ENCODE data around the gene POLR2E. TPM values are rescaled to one million over a fixed set of nuclear protein-coding genes. Genes with fewer than 3 reads are reported as not detected.

The POLR2E gene
- total RNA-seq, 1 experiment from 2014 or later, result 281 TPM

DNA sequence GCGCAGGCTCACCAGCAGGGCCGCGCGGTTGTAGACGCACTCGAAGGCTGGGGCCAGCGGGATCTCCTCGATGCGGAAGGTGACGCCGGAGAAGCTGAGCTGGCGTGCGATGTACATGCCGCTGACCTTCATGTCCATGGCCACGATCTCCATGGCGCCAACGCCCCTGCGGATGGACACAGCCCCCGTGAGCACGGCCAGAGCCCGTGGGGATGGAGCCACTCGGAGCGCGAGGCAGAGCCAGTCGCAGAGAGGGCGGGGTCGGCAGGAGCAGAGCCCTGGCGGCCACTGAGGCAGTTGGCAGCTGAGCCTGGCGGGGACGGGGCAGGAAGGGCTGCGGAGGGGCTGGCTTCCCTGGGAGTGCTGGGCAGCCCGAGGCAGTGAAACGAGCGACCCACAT is 23.8 kb upstream of the POLR2E start:
- Histone ChIP-seq H3K79me2 (ENCODE audit: insufficient read depth, low read length) (no peaks in the 10 kb centered on the region), H4K20me1 (ENCODE audit: insufficient read depth) (no peaks in the 10 kb centered on the region), H3K4me1 (ENCODE audit: control insufficient read depth in 1 of 2, insufficient read depth in 2 of 2, low read length in 2 of 2) (peaks cover under 1 to 11% of the 10 kb centered on the region in 2 experiments; a peak in 3 of 4 replicates), H3K27me3 (ENCODE audit: insufficient read depth, low read length) (no peaks in the 10 kb centered on the region), H2AFZ (ENCODE audit: low read depth, low read length, poor library complexity, severe bottlenecking) (no peak overlapping the region), H3K4me3 (replicated peaks in 1 of 2; ENCODE audit: low read depth in 1 of 2, low read length in 2 of 2) (no peak overlapping the region), H3K4me2 (ENCODE audit: low read length) (no peak overlapping the region), H3K9ac (ENCODE audit: low read length) (no peak overlapping the region), H3K9me3 (ENCODE audit: control insufficient read depth in 1 of 2, insufficient read depth in 1 of 2, low read depth in 1 of 2, low read length in 2 of 2) (no peaks in the 10 kb centered on the region), H3K27ac (ENCODE audit: low read depth, low read length) (no peak overlapping the region), H3K36me3 (ENCODE audit: control insufficient read depth in 1 of 2, insufficient read depth in 2 of 2, low read length in 2 of 2) (peaks cover 15 to 44% of the 10 kb centered on the region in 2 experiments; a peak in 3 of 4 replicates), H3K9me2 (ENCODE audit: insufficient read depth) (no peaks in the 10 kb centered on the region)
- no TSS peak for BruUV-seq (replicated peaks)
- no peak for ATAC-seq
- ChIA-PET RAD21 (ENCODE audit: low non-redundant PET in 1 of 2, low total read pairs in 2 of 2, uncharacterized antibody in 2 of 2, unreplicated experiment in 2 of 2) (no interaction called here), POLR2A (no interaction called here), CTCF (no interaction called here)
- TF ChIP-seq EZH2phosphoT487 (IDR thresholded peaks at IDR 0.05; ENCODE audit: borderline replicate concordance) (no peak), ZFX (IDR thresholded peaks at IDR 0.05) (no peak), ZNF274 (IDR thresholded peaks at IDR 0.05; ENCODE audit: low read depth, low read length) (no peak), TCF7L2 (IDR thresholded peaks at IDR 0.05; ENCODE audit: borderline replicate concordance, extremely low read depth, insufficient read depth, insufficient read length) (no peak), POLR2AphosphoS5 (IDR thresholded peaks at IDR 0.05; ENCODE audit: low read depth, low read length) (no peak)
- intact Hi-C loops (cut with micrococcal nuclease), result no loop called here
- DNase-seq (ENCODE audit: low read depth, low spot score), result no peak

DNA sequence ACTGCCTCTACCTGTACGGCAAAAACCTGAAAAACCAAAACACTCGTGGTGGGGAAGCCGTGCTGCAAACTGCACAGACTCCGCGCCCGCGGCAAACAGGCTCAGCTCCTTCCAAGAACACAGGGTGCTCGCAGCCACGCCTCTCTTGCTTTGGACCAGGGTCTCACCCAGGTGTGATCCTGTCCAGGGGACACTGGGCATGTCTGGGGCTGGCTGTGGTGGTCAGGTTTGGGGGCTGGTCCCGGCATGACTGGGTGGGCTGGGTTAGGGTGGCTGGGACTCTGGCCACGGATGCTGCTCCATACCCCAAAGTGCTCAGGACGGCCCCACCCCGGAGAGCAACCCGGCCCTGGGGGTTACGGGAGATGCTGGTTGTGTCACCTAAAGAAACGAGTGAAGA is 22.5 kb upstream of the POLR2E start:
- ATAC-seq, result no peak
- Histone ChIP-seq H3K4me1 (ENCODE audit: control insufficient read depth in 1 of 2, insufficient read depth in 2 of 2, low read length in 2 of 2) (peaks cover 13 to 17% of the 10 kb centered on the region in 2 experiments), H3K9me2 (ENCODE audit: insufficient read depth) (no peaks in the 10 kb centered on the region), H3K4me2 (ENCODE audit: low read length) (no peak overlapping the region), H2AFZ (ENCODE audit: low read depth, low read length, poor library complexity, severe bottlenecking) (no peak overlapping the region), H3K27ac (ENCODE audit: low read depth, low read length) (no peak overlapping the region), H4K20me1 (ENCODE audit: insufficient read depth) (no peaks in the 10 kb centered on the region), H3K27me3 (ENCODE audit: insufficient read depth, low read length) (no peaks in the 10 kb centered on the region), H3K79me2 (ENCODE audit: insufficient read depth, low read length) (no peaks in the 10 kb centered on the region), H3K9me3 (ENCODE audit: control insufficient read depth in 1 of 2, insufficient read depth in 1 of 2, low read depth in 1 of 2, low read length in 2 of 2) (no peaks in the 10 kb centered on the region), H3K4me3 (replicated peaks in 1 of 2; ENCODE audit: low read depth in 1 of 2, low read length in 2 of 2) (no peak overlapping the region), H3K9ac (ENCODE audit: low read length) (no peak overlapping the region), H3K36me3 (ENCODE audit: control insufficient read depth in 1 of 2, insufficient read depth in 2 of 2, low read length in 2 of 2) (peaks cover 13 to 33% of the 10 kb centered on the region in 2 experiments; a peak in 3 of 4 replicates)
- ChIA-PET CTCF (no interaction called here), POLR2A (no interaction called here), RAD21 (ENCODE audit: low non-redundant PET in 1 of 2, low total read pairs in 2 of 2, uncharacterized antibody in 2 of 2, unreplicated experiment in 2 of 2) (no interaction called here)
- DNase-seq (ENCODE audit: low read depth, low spot score), result no peak
- no peak for TF ChIP-seq ZNF274 (IDR thresholded peaks at IDR 0.05; ENCODE audit: low read depth, low read length)
- TF ChIP-seq FOSL1 (IDR thresholded peaks at IDR 0.05; ENCODE audit: low read depth), result no peak
- no peak for TF ChIP-seq EGR1 (IDR thresholded peaks at IDR 0.05; ENCODE audit: low read depth)
- TF ChIP-seq TCF7L2 (IDR thresholded peaks at IDR 0.05; ENCODE audit: borderline replicate concordance, extremely low read depth, insufficient read depth, insufficient read length), result no peak
- TF ChIP-seq RAD21 (IDR thresholded peaks at IDR 0.05; ENCODE audit: low read depth), result no peak
- TF ChIP-seq SP1 (IDR thresholded peaks at IDR 0.05; ENCODE audit: low read depth), result no peak
- BruUV-seq (replicated peaks), result no TSS peak
- intact Hi-C loops (cut with micrococcal nuclease), result no loop called here
